Fibroblast of lung (primary cell): Measurements from ENCODE around the gene TAF1C. TPM values are rescaled to one million over a fixed set of nuclear protein-coding genes. Genes with fewer than 3 reads are reported as not detected.

Source experiments
- DNase-seq, 2 donors: peaks; one replicate each; pipeline versions ENCODE4 v3.0.0 to v3.0.0-alpha.2; 2010; ENCODE audit warnings: low read depth in 2 of 2
- H2AFZ ChIP-seq: 2 replicates; pipeline ENCODE4 v1.5.1; 2012; ENCODE audit warnings: low read length, control low read depth, inconsistent platforms
- H3K27ac ChIP-seq: 2 replicates; pipeline ENCODE4 v1.5.1; 2011; ENCODE audit warnings: low read length, control low read depth; ENCODE audit not compliant: insufficient read depth
- H3K27me3 ChIP-seq: 2 replicates; pipeline ENCODE4 v1.5.1; 2011; ENCODE audit warnings: mild to moderate bottlenecking, low read length; ENCODE audit not compliant: control insufficient read depth, insufficient read depth
- H3K36me3 ChIP-seq: 2 replicates; pipeline ENCODE4 v1.5.1; 2011; ENCODE audit warnings: low read length; ENCODE audit not compliant: control insufficient read depth, insufficient read depth
- H3K4me1 ChIP-seq: 2 replicates; pipeline ENCODE4 v1.5.1; 2011; ENCODE audit warnings: low read length; ENCODE audit not compliant: control insufficient read depth, insufficient read depth; ENCODE audit errors: extremely low read depth
- H3K4me2 ChIP-seq: 2 replicates; pipeline ENCODE4 v1.5.1; 2011; ENCODE audit warnings: low read length, control low read depth; ENCODE audit not compliant: insufficient read depth; ENCODE audit errors: extremely low read depth
- H3K4me3 ChIP-seq, 4 experiments: fragments of 200-600 bp in 1 of 4; sonication (generic) in 1 of 4; replicated peaks in 1 of 4; 2 replicates each; pipeline ENCODE4 v1.5.1; 2011 to 2016; ENCODE audit warnings: low read length in 4 of 4, low read depth in 3 of 4, mild to moderate bottlenecking in 3 of 4, control low read depth in 2 of 4, inconsistent platforms in 1 of 4, mixed read lengths in 1 of 4; ENCODE audit not compliant: insufficient read depth in 1 of 4; ENCODE audit errors: control extremely low read depth in 1 of 4
- H3K79me2 ChIP-seq: 2 replicates; pipeline ENCODE4 v1.5.1; 2012; ENCODE audit warnings: mild to moderate bottlenecking, low read length, inconsistent platforms; ENCODE audit not compliant: control insufficient read depth, insufficient read depth
- H3K9ac ChIP-seq: 2 replicates; pipeline ENCODE4 v1.5.1; 2011; ENCODE audit warnings: mild to moderate bottlenecking, low read length, control low read depth; ENCODE audit not compliant: insufficient read depth
- H3K9me3 ChIP-seq: 2 replicates; pipeline ENCODE4 v1.5.1; 2012; ENCODE audit warnings: low read depth, low read length; ENCODE audit not compliant: control insufficient read depth, insufficient read depth
- H4K20me1 ChIP-seq: 2 replicates; pipeline ENCODE4 v1.5.1; 2011; ENCODE audit warnings: low read length; ENCODE audit not compliant: control insufficient read depth, insufficient read depth; ENCODE audit errors: extremely low read depth
- CTCF ChIP-seq, 2 donors: IDR thresholded peaks in 1 of 2; conservative IDR thresholded peaks in 1 of 2; 1 replicate in 1 of 2; 2 replicates in 1 of 2; pipeline ENCODE4 v1.5.1; 2011 to 2012; ENCODE audit warnings: low read length in 2 of 2, control low read depth in 1 of 2, inconsistent platforms in 1 of 2, low read depth in 1 of 2, mild to moderate bottlenecking in 1 of 2
- EZH2 ChIP-seq: IDR thresholded peaks from 2 replicates; pipeline ENCODE4 v1.5.1; 2012; ENCODE audit warnings: low read length, control low read depth, mild to moderate bottlenecking; ENCODE audit errors: missing control alignments
- polyA plus RNA-seq, 2 donors: library from polyadenylated mRNA; depleted of rRNA in 1 of 2; stranded (reverse) in 1 of 2; unstranded in 1 of 2; fragments of >200 nt; gene quantifications; 2 replicates each; pipeline ENCODE4 v1.2.1, GENCODE V29; 2011 to 2012; ENCODE audit warnings: missing spikeins in 1 of 2
- total RNA-seq: library from RNA; depleted of rRNA; stranded (reverse); fragments of >200 nt; gene quantifications from 2 replicates; pipeline ENCODE4 v1.2.1, GENCODE V29; 2014

Gene TAF1C
- total and polyA plus RNA-seq, 2 donors (not counting 1 experiment from before 2014, with no cell fraction given), result 9.3 to 12.9 TPM

GRCh38 chr16:84226026-84226425 is 39.2 kb upstream of the TAF1C start:
- Histone ChIP-seq H3K9me3 (no peaks in the 10 kb centered on the region), H3K9ac (no peak overlapping the region), H3K36me3 (no peaks in the 10 kb centered on the region), H2AFZ (no peak overlapping the region), H3K4me1 (peaks cover 10% of the 10 kb centered on the region), H3K4me3 (no peak overlapping the region), H3K27ac (no peak overlapping the region), H3K27me3 (no peaks in the 10 kb centered on the region), H3K4me2 (no peak overlapping the region), H4K20me1 (no peaks in the 10 kb centered on the region), H3K79me2 (no peaks in the 10 kb centered on the region)
- DNase-seq, result no peak
- no peak for TF ChIP-seq EZH2
- TF ChIP-seq CTCF (conservative IDR thresholded peaks at IDR 0.05 in 1 of 2, IDR thresholded peaks at IDR 0.05 in 1 of 2; ENCODE audit: low read depth in 1 of 2, low read length in 2 of 2), result no peak

- no peak for TF ChIP-seq CTCF (conservative IDR thresholded peaks at IDR 0.05 in 1 of 2, IDR thresholded peaks at IDR 0.05 in 1 of 2; ENCODE audit: low read depth in 1 of 2, low read length in 2 of 2)
- TF ChIP-seq EZH2, result no peak
- Histone ChIP-seq H3K9ac (no peak overlapping the region), H3K27me3 (no peaks in the 10 kb centered on the region), H3K4me2 (no peak overlapping the region), H3K4me3 (no peak overlapping the region), H3K4me1 (peaks cover 10% of the 10 kb centered on the region), H3K27ac (no peak overlapping the region), H3K79me2 (no peaks in the 10 kb centered on the region), H2AFZ (no peak overlapping the region), H4K20me1 (no peaks in the 10 kb centered on the region), H3K36me3 (no peaks in the 10 kb centered on the region), H3K9me3 (no peaks in the 10 kb centered on the region)
- DNase-seq, result no peak
Measured at GRCh38 chr16:84225571-84225970, 38.7 kb upstream of the TAF1C start.

- TF ChIP-seq CTCF (conservative IDR thresholded peaks at IDR 0.05 in 1 of 2, IDR thresholded peaks at IDR 0.05 in 1 of 2; ENCODE audit: low read depth in 1 of 2, low read length in 2 of 2) (no peak), EZH2 (no peak)
- Histone ChIP-seq H3K4me3 (no peak overlapping the region), H3K27ac (no peak overlapping the region), H4K20me1 (no peaks in the 10 kb centered on the region), H3K36me3 (no peaks in the 10 kb centered on the region), H3K9me3 (no peaks in the 10 kb centered on the region), H3K4me2 (no peak overlapping the region), H3K4me1 (peaks cover 10% of the 10 kb centered on the region), H2AFZ (no peak overlapping the region), H3K27me3 (no peaks in the 10 kb centered on the region), H3K79me2 (no peaks in the 10 kb centered on the region), H3K9ac (no peak overlapping the region)
- no peak for DNase-seq
Measured at GRCh38 chr16:84225126-84225525, 38.3 kb upstream of the TAF1C start.
